Panc1 (cell line): ENCODE results near the gene ZNF329. TPM values are rescaled to one million over a fixed set of nuclear protein-coding genes. Genes with fewer than 3 reads are reported as not detected.

Experiments used
- ATAC-seq: fragments of 200-7000 bp; cut with Tn5 transposase; 2 replicates; pipeline ENCODE4 v1.9.1; 2020; ENCODE audit warnings: mild to moderate bottlenecking, moderate library complexity
- BruUV-seq: library from RNA; stranded (reverse); fragments of 400-500 nt; replicated peaks from 2 replicates; lab custom pipeline; 2021; lab: Mats Ljungman, UMichigan
- CTCF ChIA-PET: fragments of 300-600 bp; sonication (Branson Sonifier 250); formaldehyde crosslinking; loops from one replicate; lab custom pipeline; 2022; ENCODE audit warnings: antibody characterized with exemption; lab: Charles Lee
- POLR2A ChIA-PET: fragments of 300-600 bp; sonication (Branson Sonifier 250); formaldehyde crosslinking; loops from one replicate; lab custom pipeline; 2022; ENCODE audit warnings: antibody characterized with exemption; lab: Charles Lee
- DNase-seq: peaks from one replicate; pipeline ENCODE4 v3.0.0-alpha.2; 2010; ENCODE audit warnings: low read depth, low spot score
- H3K27ac ChIP-seq: 2 replicates; pipeline ENCODE4 v1.5.1; 2011; ENCODE audit warnings: mild to moderate bottlenecking, low read length, inconsistent platforms
- H3K27me3 ChIP-seq: fragments of 200-500 bp; sonication (Bioruptor generic); 2 replicates; pipeline ENCODE4 v1.6.0; 2014; ENCODE audit warnings: low read length, inconsistent platforms; ENCODE audit not compliant: control insufficient read depth, insufficient read depth
- H3K36me3 ChIP-seq: fragments of 200-500 bp; sonication (Bioruptor generic); 2 replicates; pipeline ENCODE4 v1.5.1; 2014; ENCODE audit warnings: inconsistent platforms, mild to moderate bottlenecking, low read length, moderate library complexity; ENCODE audit not compliant: control insufficient read depth, insufficient read depth
- H3K4me1 ChIP-seq: 2 replicates; pipeline ENCODE4 v1.5.1; 2011; ENCODE audit warnings: inconsistent platforms, mild to moderate bottlenecking, low read length, moderate library complexity; ENCODE audit not compliant: control insufficient read depth, insufficient read depth
- H3K4me3 ChIP-seq, 2 experiments: 2 replicates each; pipeline ENCODE4 v1.5.1; 2011 to 2012; ENCODE audit warnings: low read depth in 2 of 2, low read length in 2 of 2, mild to moderate bottlenecking in 2 of 2, inconsistent platforms in 1 of 2, moderate library complexity in 1 of 2
- H3K9me3 ChIP-seq: fragments of 200-500 bp; sonication (Bioruptor generic); 2 replicates; pipeline ENCODE4 v1.5.1; 2014; ENCODE audit warnings: low read depth, mild to moderate bottlenecking, inconsistent platforms, low read length, moderate library complexity; ENCODE audit not compliant: control insufficient read depth, insufficient read depth
- CTCF ChIP-seq: fragments of 450-650 bp; IDR thresholded peaks from 2 replicates; pipeline ENCODE4 v1.5.1; 2017; ENCODE audit warnings: mild to moderate bottlenecking
- POLR2AphosphoS5 ChIP-seq: IDR thresholded peaks from 2 replicates; pipeline ENCODE4 v1.6.1; 2012; ENCODE audit warnings: mild to moderate bottlenecking, low read depth, low read length, moderate library complexity
- REST ChIP-seq, 2 experiments: IDR thresholded peaks; 2 replicates each; pipeline ENCODE4 v1.6.1; 2011 to 2012; ENCODE audit warnings: low read depth in 2 of 2, control low read depth in 1 of 2, low read length in 1 of 2, mild to moderate bottlenecking in 1 of 2, moderate library complexity in 1 of 2; ENCODE audit not compliant: insufficient read depth in 1 of 2
- SIN3A ChIP-seq: IDR thresholded peaks from 2 replicates; pipeline ENCODE4 v1.6.1; 2012; ENCODE audit warnings: low read depth, mild to moderate bottlenecking, low read length, moderate library complexity, borderline replicate concordance; ENCODE audit not compliant: insufficient read depth
- TCF7L2 ChIP-seq: IDR thresholded peaks from 2 replicates; pipeline ENCODE4 v1.6.1; 2011; ENCODE audit warnings: mild to moderate bottlenecking, low read depth, low read length, inconsistent platforms
- in situ Hi-C: cut with HindIII; loops from 2 replicates; pipeline ENCODE4 v1.10.0; 2016; ENCODE audit warnings: low sequenced_read_pairs, low pct_unique_long_range_greater_than_20kb
- intact Hi-C: fragments of 100-400 bp; cut with micrococcal nuclease; formaldehyde crosslinking; loops from one replicate; pipeline ENCODE4 v1.10.0; 2022; ENCODE audit not compliant: unreplicated experiment
- total RNA-seq: library from RNA; stranded (reverse); gene quantifications from one replicate; pipeline ENCODE4 v1.2.1, GENCODE V29; 2021; ENCODE audit not compliant: unreplicated experiment

The ZNF329 gene
- total RNA-seq, 1 experiment from 2014 or later: 12.2 TPM

GRCh38 chr19:58154679-58155648 lies 4.4 kb upstream of the ZNF329 start:
- no peaks in the 10 kb centered on the region for H3K27me3 ChIP-seq
- DNase-seq (peak; percentile 10), ATAC-seq (peak; percentile 84)
- CTCF ChIA-PET: no interaction called here
- peak overlapping the region; percentile 18; the same call in 1 of the 2 replicates for H3K27ac ChIP-seq
- BruUV-seq: no TSS peak
- no peaks in the 10 kb centered on the region for H3K36me3 ChIP-seq
- peak overlapping the region; percentile 53 to 55 for H3K4me3 ChIP-seq
- POLR2A ChIA-PET: interaction anchor here (0.7 kb wide), 1 partner anchor 152 kb away, joined by 5 read pairs; no protein-coding TSS in a partner anchor
- TF ChIP-seq SIN3A (no peak), REST (IDR thresholded peaks at IDR 0.05; ENCODE audit: insufficient read depth in 1 of 2, low read depth in 2 of 2, low read length in 1 of 2) (no peak), CTCF (peak; percentile 85; the same call in 1 of the 2 replicates), POLR2AphosphoS5 (peak; percentile 43; the same call in 1 of the 2 replicates), TCF7L2 (no peak)
- H3K4me1 ChIP-seq: no peaks in the 10 kb centered on the region
- intact Hi-C loops (no loop called here), in situ Hi-C loops (no loop called here)
- peaks cover 10% of the 10 kb centered on the region; the same call in 1 of the 2 replicates for H3K9me3 ChIP-seq

GRCh38 chr19:58154287-58154678 lies 3.7 kb upstream of the ZNF329 start:
- DNase-seq: no peak
- in situ Hi-C loops: no loop called here
- no peak for ATAC-seq
- BruUV-seq: no TSS peak
- Histone ChIP-seq H3K36me3 (no peaks in the 10 kb centered on the region), H3K4me1 (no peaks in the 10 kb centered on the region), H3K27ac (peak overlapping the region; percentile 18; the same call in 1 of the 2 replicates), H3K4me3 (peak overlapping the region; percentile 53 to 55), H3K9me3 (peaks cover 17% of the 10 kb centered on the region; the same call in 1 of the 2 replicates), H3K27me3 (no peaks in the 10 kb centered on the region)
- POLR2A ChIA-PET: interaction anchor here (0.7 kb wide), 1 partner anchor 151 kb away, joined by 5 read pairs; no protein-coding TSS in a partner anchor
- intact Hi-C loops: no loop called here
- CTCF ChIA-PET: no interaction called here
- TF ChIP-seq SIN3A (no peak), TCF7L2 (no peak), POLR2AphosphoS5 (no peak), REST (IDR thresholded peaks at IDR 0.05; ENCODE audit: insufficient read depth in 1 of 2, low read depth in 2 of 2, low read length in 1 of 2) (no peak), CTCF (no peak)
